ENCODE results near the gene GMFB.

GMFB gene

DNA sequence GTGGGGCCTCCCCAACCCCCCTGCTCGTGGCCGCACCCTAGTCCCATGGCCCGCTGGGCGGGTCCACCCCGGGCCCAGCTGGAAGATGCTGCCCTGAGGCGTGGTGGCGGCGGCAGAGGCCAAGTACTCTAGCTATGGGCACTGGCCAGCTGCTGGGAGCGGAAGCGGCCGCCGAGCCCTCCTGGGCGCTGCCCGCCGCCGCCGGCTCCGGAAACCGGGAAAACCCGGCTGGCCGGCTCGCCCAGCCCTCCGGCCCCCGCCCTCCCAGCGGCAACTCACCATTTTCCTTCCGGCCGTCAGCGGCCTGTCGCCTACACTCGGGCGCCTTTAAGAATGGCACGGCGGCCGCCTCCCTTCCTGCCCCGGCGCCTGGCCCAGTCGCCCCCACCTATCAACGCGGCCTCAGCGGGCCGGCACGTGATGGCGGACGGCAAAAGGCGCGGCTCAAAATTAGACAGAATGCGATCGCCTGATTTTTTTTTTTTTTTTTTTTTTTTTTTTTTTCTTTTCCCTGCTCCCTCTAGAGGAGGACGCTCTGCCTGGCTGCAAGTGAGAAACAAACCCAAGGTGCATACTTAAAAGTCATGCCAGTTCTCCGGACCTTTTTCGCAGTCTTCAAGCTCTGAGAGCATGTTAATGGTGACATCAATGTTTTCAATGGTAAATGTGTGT is at the start of gene GMFB:
Gene GMFB, minus strand, starts transcription at position 335 of the 672 bp plus-strand sequence. Its CDS starts 53 bp downstream, at position 282.
- peak; percentile 86 for DNase-seq

DNA sequence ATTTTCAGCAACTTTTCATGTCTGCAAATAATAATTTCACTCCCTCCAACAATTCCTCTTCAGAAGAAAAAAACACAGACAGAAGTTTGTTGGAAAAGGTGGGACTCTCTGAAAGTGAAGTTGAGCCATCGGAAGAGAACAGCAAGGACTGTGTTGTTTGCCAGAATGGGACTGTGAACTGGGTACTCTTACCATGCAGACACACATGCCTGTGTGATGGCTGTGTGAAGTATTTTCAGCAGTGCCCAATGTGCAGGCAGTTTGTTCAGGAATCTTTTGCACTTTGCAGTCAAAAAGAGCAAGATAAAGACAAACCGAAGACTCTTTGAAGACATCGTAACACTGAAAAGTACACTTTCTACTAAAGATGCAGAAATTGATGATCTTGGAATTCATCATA is 49.3 kb upstream of the GMFB start:
- DNase-seq = no peak

DNA sequence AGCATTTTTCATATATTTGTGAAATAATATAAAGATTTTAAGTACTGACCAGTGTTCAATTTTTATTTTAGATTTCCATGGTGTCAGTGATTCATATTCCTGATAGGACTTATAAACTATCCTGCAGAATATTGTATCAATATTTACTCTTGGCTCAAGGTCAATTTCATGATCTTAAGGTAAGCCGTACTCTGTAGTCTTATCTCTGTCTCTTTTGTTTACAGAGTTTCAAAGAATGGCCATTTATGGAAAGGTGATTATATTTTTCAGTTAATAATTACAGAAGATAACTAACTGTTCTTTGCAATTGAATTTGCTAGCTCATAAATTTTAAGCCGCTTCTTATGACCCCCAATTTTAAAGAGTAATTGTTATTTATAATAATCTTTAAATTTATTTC is 48.9 kb upstream of the GMFB start:
- no peak for DNase-seq

DNA sequence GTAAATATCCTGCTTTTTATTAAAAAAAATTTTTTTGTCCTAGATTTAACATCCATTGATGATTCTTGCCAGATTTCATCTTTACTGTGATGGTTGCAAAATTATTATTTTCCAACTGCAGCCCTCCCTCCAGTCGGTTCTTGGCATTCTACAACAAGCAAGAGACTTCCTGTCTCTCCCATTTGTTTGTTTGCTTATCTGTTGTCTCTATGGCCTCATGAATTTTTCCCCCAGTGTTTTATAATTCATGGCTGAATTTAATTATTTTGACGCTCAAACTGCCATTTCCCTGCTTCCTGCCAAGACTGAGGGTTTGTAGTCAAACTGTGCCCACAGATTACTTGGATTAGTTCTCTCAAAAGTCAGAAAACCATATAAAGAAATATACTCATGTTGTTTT is 46.9 kb upstream of the GMFB start:
- no peak for DNase-seq

DNA sequence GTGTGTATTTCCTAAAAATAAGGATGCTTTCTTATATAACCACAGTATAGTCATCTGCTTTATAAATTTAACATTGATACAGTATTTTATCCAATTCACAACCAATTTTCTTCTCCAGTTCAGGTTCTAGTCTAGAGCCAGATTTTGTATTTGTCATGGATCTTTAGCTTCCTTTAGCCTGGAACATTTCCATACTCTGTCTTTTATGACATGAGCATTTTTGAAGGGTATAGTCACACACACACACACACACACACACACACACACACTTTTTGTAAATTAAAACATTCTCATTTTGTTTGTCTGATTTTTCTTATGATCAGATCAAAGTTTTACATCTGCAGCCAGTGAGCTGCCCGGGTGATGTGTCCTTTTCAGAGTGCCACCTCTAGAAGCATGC is 46.3 kb upstream of the GMFB start:
- no peak for DNase-seq

DNA sequence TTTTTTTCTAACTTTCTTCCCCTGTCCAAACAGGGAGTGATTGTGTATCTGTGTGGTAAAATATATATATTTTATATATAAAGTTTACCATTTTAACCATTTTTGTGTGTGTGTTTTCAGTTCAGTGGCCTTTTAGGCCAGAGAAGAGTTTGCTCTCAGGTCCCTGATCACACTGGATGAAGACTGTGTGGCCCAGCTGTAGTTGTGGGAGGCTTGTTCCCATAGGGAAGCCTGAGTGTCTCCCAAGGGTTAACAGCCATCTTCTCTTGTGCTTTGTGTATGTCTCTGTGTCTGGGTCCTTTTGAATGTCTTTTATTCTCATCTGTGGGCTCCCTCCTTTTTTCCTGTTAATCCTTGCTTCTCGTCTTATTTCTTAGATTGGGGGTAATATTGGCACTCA is 44.3 kb upstream of the GMFB start:
- no peak for DNase-seq

DNA sequence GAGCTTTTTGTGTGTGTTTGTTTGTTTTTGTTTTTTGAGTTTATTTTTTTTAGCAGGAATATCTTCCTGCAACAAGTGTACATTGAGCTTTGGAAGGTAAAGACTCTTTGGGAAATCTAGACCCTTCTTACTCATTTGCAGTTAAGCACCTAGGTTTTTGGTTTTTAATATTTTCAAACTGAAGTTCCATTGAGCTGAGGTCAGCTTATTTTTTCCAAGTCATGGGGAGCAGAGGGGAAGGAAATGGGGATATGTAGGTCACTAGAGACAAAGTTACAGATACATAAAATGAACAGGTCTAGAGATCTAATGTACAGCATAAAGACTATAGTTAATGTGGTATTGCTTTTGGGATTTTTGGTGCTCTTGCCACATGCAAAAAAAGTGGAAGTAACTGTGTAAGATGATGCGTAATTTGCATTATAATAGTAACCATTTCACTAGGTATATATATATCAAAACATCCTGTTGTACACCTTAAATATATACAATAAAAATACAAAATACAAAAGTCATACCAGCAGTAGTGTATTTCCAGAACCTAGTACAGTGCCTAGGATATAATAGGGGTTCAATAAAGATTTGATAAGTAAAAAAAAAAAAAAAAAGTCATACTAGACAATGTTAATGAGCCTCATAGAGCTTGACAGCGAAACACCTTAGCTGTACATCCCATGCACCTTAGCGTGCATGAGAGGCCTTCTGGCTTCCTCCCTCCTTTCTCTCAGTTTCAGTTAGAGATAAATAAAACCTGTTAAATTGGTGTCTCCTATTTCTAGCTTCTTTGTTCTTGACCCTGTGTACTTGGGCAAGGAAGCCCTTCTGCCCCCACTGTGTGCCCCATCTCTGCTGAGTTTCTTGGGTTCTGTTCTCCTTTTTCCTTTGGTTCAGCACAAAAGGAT is 43.6 kb upstream of the GMFB start:
- DNase-seq = no peak

DNA sequence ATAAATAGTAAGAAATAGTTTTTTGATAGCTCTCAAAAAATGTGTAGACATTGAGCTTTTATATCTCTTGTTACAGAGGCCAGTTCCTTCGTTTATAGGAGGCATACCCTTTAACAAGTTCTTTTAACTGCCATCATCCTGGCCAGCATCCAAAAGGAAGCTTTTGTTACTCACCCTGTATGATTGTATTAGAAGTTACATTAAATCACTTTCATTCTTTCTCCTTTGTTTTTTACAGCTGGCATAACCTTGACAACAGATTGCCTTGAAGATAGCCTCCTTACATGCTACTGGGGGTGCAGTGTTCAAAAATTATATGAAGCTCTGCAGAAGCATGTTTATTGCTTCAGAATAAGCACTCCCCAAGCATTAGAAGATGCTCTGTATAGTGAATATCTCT is 41.0 kb upstream of the GMFB start:
- peak; percentile 33 for DNase-seq

DNA sequence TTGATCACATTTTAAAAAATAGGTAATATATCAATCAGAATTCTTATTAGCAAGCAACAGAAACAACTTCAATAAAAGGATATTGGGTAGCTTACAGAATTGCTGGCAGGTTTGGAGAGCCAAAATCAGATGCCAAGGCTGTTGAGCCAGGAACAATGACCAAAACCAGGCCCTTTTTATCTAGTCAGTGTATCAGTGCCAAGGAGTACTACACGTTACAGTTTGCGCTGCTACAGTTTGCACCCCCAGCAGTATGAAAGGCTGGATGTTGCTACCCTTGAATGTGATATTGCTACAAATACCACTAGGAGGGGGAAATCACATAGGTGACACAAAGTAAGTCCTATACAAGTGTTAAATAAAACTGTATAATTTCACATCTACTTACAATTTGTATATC is 40.2 kb upstream of the GMFB start:
- no peak for DNase-seq

DNA sequence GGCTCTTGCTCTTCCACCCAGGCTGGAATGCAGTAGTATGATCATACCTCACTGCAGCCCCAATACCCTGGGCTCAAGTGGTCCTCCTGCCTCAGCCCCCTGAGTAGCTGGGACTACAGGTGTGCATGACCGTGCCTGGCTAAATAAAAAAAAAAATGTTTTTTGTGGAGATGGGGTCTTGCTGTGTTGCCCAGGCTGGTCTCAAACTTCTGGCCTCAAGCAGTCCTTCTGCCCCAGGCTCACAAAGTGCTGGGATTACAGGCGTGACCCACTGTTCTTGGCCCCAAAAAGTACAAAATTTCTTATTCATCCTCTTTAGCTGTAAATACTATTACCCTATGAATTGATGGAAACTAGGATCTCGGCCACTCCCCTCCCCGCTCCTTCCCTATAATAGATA is 35.6 kb upstream of the GMFB start:
- DNase-seq = no peak

DNA sequence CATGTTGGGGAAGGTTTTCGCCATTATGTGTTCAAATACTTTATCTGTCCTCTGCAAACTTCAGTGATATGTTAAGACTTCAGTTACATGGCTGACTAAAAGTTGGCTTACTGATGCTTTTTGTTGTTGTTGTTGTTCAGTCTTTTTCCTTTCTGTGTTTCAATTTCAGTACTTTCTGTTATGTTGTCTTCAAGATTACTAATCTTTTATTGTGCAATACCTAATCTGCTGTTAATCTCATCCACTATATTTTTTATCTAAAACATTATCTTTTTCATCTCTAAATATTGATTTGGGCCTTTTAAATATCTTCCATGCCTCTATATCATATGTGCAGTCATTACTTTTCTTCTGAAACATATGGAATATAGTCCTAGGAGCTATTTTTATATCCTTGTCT is 27.9 kb upstream of the GMFB start:
- no peak for DNase-seq

DNA sequence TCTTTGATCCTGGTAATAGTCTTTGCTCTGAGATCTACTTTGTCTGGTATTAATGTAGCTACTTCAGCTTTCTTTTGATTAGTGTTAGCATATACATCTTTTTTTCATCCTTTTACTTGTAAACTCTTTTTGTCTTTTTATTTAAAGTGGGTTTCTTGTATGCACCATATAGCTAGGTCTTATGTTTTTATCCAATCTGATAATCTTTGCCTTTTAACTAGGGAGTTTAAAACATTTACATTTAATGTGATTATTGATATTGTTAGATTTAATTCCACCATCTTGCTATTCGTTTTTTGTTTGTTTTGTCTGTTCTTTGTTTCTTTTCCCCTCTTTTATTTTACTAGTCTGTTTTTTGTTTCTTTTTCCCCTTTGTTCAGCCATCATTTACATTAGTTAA is 26.9 kb upstream of the GMFB start:
- no peak for DNase-seq

DNA sequence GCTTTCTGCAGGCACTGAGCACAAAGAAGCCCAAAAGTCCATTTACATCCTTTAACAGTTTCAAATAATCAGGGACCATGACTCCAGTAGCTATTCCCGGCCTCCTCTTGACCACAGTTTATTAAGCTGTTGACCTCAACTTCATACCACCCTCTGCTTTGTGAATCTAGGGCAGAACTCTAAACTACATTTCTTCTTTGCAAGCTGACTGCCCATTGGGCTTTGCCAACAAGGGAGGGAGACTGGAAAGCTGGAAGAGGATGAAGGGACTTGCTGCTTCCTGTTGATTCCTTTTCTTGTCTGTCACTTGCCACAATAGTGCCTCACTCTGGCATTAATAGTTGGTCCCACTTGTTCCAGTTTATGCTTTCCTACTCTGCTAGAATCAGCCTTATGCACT is 23.6 kb upstream of the GMFB start:
- no peak for DNase-seq

DNA sequence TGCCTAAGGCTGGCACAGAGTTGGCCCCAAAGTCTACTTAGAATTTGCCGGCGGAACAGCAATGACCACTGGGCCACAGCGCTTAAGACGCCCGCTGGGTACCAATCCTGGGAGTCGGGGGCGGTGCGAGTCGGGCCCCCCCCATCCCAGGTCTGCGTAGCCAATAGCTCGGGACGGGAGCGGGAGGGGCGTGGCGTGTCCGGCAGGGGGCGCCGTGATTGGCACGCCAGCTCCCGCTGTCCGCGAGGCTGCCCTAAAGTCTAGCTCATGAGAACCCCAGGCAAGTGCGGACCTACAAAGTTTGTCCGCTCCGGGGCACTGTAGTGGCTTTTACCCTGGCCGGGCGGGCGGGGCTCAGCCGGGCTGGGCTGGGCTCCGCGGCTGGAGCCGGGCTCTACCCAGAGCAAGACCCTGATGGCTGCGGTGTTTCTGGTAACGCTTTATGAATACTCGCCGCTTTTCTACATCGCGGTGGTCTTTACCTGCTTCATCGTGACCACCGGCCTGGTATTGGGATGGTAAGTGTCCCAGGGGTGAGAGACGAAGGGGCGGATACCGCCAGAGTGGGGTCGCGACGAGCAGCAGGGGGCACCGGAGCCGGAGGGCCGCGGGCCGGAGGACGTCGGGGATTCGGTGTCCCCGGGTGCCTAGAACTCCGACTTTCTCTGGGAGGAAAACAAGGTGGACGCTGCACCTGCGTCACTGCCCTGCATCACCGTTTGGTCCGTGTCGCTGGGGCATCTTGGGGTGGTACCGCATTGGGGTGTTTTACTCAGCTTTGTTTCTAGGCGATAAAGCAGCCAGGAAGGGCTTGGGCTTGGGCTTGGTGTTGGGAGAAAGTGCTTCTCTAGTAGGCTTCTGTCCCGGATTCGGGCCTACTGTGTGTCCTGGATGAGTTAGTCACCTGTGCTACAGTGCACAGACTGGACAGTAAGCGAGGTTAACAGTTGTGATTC is 21.0 kb upstream of the GMFB start, which contains the start of gene CGRRF1:
Gene CGRRF1, plus strand, starts transcription at position 361 of the 956 bp plus-strand sequence. Its CDS starts 54 bp downstream, at position 415.
- DNase-seq = peak; percentile 97

DNA sequence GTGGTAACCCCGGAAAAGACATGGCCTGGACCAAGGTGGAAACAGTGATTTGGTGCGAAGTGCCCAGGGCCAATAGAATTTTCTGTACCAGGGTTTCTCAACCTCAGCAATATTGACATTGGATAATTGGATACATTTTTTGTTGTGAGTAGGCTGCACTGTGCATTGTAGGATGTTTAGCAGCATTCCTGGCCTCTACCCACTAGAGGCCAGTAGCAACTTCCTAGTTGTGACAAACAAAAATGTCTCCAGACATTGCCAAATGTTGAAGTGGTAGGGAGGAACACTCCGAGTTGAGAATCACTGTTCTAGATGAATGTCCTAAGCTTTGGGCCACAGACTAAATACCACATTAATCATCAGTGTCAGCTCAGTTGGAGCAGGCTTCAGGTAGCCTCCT is 14.7 kb upstream of the GMFB start:
- no peak for DNase-seq

DNA sequence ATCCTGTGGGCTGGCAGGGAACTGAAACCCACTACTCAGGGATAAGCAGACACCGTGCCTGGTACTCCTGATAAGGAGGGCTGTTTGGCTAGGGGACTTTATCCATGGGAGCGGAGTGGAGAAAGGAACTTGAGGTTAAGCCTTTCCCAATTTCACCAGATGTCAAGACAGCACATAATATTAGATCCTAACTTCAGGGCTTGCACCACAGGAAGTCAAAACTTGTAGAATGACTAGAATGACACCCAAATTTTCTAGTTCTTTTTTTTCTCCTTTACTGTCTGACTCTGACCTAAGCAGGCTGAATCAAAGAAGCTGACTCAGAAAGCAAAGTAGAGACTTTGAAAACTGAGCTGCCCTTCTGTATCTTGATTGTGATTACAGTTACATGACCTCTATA is 13.8 kb upstream of the GMFB start:
- no peak for DNase-seq

DNA sequence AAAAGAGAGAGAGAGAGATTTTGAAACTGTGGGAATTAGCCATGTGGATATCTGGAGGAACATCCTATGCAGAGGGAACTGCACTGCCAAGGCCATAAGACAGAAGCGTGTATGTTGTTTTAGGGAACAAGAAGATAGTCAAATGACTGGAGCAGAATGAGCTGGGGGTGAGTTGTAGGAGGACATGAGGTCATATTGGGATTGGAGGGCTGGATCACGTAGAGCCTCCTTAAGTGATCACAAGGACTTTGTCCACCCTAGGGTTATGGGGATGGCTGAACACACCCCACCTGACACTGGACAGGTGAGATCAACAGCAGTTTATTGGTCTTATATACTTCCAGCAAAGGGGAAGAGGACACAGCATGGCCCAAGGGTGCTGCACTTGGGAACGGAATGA is 12.7 kb upstream of the GMFB start:
- DNase-seq = no peak

DNA sequence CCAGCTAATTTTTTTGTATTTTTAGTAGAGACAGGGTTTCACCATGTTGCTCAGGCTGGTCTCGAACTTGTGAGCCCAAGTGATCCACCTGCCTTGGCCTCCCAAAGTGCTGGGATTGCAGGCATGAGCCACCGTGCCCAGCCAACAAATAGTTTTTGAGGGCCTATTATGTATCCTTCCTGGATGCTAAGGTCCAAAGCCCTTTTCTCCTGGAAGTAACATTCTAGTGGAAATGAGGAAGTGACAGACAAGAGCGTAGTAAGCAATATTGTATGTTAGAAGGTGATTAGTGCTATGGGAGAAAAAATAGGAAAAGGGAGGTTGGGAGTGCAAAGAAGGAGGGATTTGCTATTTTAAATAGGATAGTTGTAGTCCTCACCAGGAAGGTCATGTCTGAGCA is 12.0 kb upstream of the GMFB start:
- DNase-seq = no peak

DNA sequence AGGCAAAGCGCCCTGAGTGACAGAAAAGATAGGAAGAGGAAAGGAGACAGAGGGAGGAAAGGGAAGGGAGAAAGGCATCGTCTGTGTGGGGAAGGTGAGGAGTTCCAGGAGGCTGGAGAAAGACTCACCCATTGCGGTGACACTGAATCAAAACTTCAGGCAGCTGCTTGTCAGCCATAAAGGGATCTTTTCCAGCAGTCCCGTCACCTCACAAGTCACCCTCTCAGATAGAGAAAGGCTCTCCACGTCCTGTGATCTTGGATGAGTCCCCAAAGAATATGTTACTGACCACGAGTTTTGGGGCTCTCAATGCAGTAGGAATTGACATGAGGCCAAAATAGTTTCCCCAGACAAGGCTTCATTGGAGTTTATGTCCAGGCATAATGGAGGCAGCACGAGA is 9.8 kb upstream of the GMFB start:
- DNase-seq = no peak

DNA sequence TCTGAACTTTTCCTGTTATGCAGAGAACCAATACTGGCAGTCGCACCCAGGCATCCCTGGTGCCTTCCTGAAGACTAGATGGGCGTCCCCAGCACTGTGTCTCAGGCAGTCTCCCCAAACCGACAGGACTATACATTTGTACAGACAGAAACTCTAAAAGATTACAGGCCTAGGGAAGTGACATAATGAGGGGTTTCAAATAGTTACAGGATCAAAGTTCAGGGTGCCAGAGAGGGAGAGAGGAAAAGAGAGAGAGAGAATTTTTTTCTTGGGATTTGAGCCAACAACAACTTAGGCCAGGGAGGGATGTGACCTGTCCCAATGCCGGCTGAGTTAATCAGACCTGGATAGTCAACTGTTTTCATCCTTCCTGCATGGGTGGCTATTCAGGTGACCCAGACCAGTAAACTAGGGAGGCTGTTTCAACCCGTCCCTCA is 9.3 kb upstream of the GMFB start:
- no peak for DNase-seq

DNA sequence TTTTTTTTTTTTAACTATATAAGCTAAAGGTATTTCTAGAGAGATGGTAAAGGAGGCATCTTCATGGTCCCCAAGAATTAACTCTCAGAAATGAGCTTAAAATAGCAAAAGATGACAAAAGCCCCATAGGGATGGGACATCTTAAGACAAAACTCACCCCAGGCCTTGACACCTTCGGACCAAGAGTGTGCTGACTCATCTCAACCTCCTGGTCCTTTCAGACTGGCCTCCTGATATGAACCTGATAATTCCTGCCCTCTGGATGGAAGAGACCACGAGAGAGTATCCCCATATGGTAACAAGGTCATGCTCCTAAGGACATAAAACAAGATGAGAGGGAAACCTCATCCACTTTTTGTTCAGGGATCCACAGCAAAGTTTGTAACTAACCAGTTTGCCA is 8.4 kb upstream of the GMFB start:
- no peak for DNase-seq

DNA sequence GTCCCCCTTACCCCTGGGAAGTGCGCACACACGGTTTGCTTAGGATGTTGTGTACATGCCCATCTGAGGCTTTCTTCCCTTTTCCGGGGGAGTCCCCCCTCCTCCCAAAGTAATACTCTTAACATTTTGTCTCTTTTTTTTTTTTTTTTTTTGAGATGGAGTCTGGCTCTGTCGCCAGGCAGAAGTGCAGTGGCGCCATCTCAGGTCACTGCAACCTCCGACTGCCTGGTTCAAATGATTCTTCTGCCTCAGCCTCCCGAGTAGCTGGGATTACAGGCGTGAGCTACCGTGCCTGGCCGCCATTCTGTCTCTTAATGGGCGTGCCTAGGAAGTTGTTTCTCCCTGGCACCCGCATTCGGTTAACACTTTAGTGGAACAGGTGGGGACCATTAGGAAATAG is 4.5 kb upstream of the GMFB start:
- no peak for DNase-seq

Data from NCI-H345 (cell line).